Stomach (tissue), 4 donors: ENCODE measurements around the gene TSHR.

ENCODE experiments used
- CTCF ChIP-seq, 7 experiments: fragments of 450-650 bp in 4 of 7; fragments of 200-600 bp in 3 of 7; sonication (generic) in 3 of 7; IDR thresholded peaks; one replicate each; pipeline ENCODE4 v1.5.1; 2016 to 2019; ENCODE audit warnings: antibody characterized with exemption in 7 of 7, control low read depth in 2 of 7, mild to moderate bottlenecking in 1 of 7
- EP300 ChIP-seq: sonication (generic); formaldehyde crosslinking; IDR thresholded peaks from one replicate; pipeline ENCODE4 v1.6.1; 2017; ENCODE audit warnings: antibody characterized with exemption
- POLR2A ChIP-seq, 4 donors: fragments of 450-650 bp; IDR thresholded peaks; one replicate each; pipeline ENCODE4 v1.6.1; 2016; ENCODE audit warnings: antibody characterized with exemption in 4 of 4, control low read depth in 2 of 4, mild to moderate bottlenecking in 1 of 4, moderate library complexity in 1 of 4
- POLR2AphosphoS5 ChIP-seq, 3 donors: sonication (generic); formaldehyde crosslinking; IDR thresholded peaks; one replicate each; pipeline ENCODE4 v1.6.1; 2016; ENCODE audit warnings: antibody characterized with exemption in 3 of 3

GRCh38 chr14:80946187-80946586, 9.2 kb upstream of the TSHR start:
- TF ChIP-seq POLR2AphosphoS5 (IDR thresholded peaks at IDR 0.05) (no peak), CTCF (IDR thresholded peaks at IDR 0.05) (no peak), EP300 (no peak), POLR2A (IDR thresholded peaks at IDR 0.05) (no peak)
